H9 (cell line): ENCODE results near the gene PRKCZ. TPM values are rescaled to one million over a fixed set of nuclear protein-coding genes. Genes with fewer than 3 reads are reported as not detected.

Experiments
- DNase-seq: peaks from one replicate; pipeline ENCODE4 v3.0.0-alpha.2; 2017
- H2AFZ ChIP-seq: one replicate; pipeline ENCODE4 v1.6.1; 2013; ENCODE audit warnings: mild to moderate bottlenecking, low read length, control low read depth, moderate library complexity
- H2AK5ac ChIP-seq: 2 replicates; pipeline ENCODE4 v1.6.1; 2013; ENCODE audit warnings: low read length, control low read depth, mixed read lengths; ENCODE audit not compliant: insufficient read length
- H2BK120ac ChIP-seq: one replicate; pipeline ENCODE4 v1.6.1; 2013; ENCODE audit warnings: low read depth, mild to moderate bottlenecking, low read length, control low read depth, inconsistent platforms; ENCODE audit not compliant: poor library complexity, severe bottlenecking
- H2BK12ac ChIP-seq: 2 replicates; pipeline ENCODE4 v1.6.1; 2013; ENCODE audit warnings: low read length, control low read depth, mixed read lengths, low read depth; ENCODE audit not compliant: insufficient read length
- H2BK15ac ChIP-seq: 2 replicates; pipeline ENCODE4 v1.6.1; 2013; ENCODE audit warnings: low read depth, low read length, control low read depth
- H2BK20ac ChIP-seq: one replicate; pipeline ENCODE4 v1.6.1; 2013; ENCODE audit warnings: low read depth, mild to moderate bottlenecking, low read length, control low read depth, inconsistent platforms; ENCODE audit not compliant: poor library complexity, severe bottlenecking
- H2BK5ac ChIP-seq: 2 replicates; pipeline ENCODE4 v1.6.1; 2013; ENCODE audit warnings: low read length, control low read depth, mixed read lengths; ENCODE audit not compliant: insufficient read length
- H3K14ac ChIP-seq: 2 replicates; pipeline ENCODE4 v1.6.1; 2013; ENCODE audit warnings: low read length, control low read depth; ENCODE audit not compliant: insufficient read depth
- H3K18ac ChIP-seq: 2 replicates; pipeline ENCODE4 v1.6.1; 2013; ENCODE audit warnings: low read depth, mild to moderate bottlenecking, mixed read lengths, low read length, control low read depth; ENCODE audit not compliant: insufficient read length
- H3K23ac ChIP-seq: 2 replicates; pipeline ENCODE4 v1.6.1; 2013; ENCODE audit warnings: low read length, control low read depth, mixed read lengths, low read depth; ENCODE audit not compliant: insufficient read length
- H3K23me2 ChIP-seq: 2 replicates; pipeline ENCODE4 v1.6.1; 2013; ENCODE audit warnings: low read depth, mild to moderate bottlenecking, mixed read lengths, low read length, control low read depth; ENCODE audit not compliant: insufficient read length, poor library complexity, severe bottlenecking
- H3K27ac ChIP-seq: 2 replicates; pipeline ENCODE4 v1.5.1; 2013; ENCODE audit warnings: low read length, control low read depth, mixed read lengths, low read depth; ENCODE audit not compliant: insufficient read length
- H3K27me3 ChIP-seq: 2 replicates; pipeline ENCODE4 v1.6.1; 2013; ENCODE audit warnings: low read length, control low read depth, inconsistent platforms; ENCODE audit not compliant: insufficient read depth
- H3K4ac ChIP-seq: 2 replicates; pipeline ENCODE4 v1.6.1; 2013; ENCODE audit warnings: low read depth, mild to moderate bottlenecking, control low read depth, inconsistent platforms, low read length, moderate library complexity
- H3K4me1 ChIP-seq: 2 replicates; pipeline ENCODE4 v1.6.1; 2013; ENCODE audit warnings: low read length, control low read depth, inconsistent platforms; ENCODE audit not compliant: insufficient read depth
- H3K4me2 ChIP-seq: 2 replicates; pipeline ENCODE4 v1.6.1; 2013; ENCODE audit warnings: low read length, control low read depth, mixed read lengths; ENCODE audit not compliant: insufficient read length, insufficient read depth
- H3K56ac ChIP-seq: 2 replicates; pipeline ENCODE4 v1.6.1; 2013; ENCODE audit warnings: low read depth, mild to moderate bottlenecking, mixed read lengths, low read length, control low read depth; ENCODE audit not compliant: insufficient read length
- H3K79me1 ChIP-seq: 2 replicates; pipeline ENCODE4 v1.6.1; 2013; ENCODE audit warnings: low read depth, mild to moderate bottlenecking, moderate library complexity, low read length, control low read depth, inconsistent platforms; ENCODE audit not compliant: insufficient read depth, poor library complexity, severe bottlenecking
- H3K79me2 ChIP-seq: 2 replicates; pipeline ENCODE4 v1.6.1; 2013; ENCODE audit warnings: low read length, control low read depth, inconsistent platforms; ENCODE audit not compliant: insufficient read depth
- H3K9ac ChIP-seq: 2 replicates; pipeline ENCODE4 v1.6.1; 2013; ENCODE audit warnings: low read length, control low read depth, mixed read lengths; ENCODE audit not compliant: insufficient read length; ENCODE audit errors: extremely low read depth
- H3K9me3 ChIP-seq: one replicate; pipeline ENCODE4 v1.6.1; 2013; ENCODE audit warnings: low read depth, low read length, inconsistent platforms; ENCODE audit not compliant: control insufficient read depth
- H3T11ph ChIP-seq: one replicate; pipeline ENCODE4 v1.6.1; 2013; ENCODE audit warnings: mild to moderate bottlenecking, low read length, control low read depth, inconsistent platforms
- H4K20me1 ChIP-seq: one replicate; pipeline ENCODE4 v1.6.1; 2013; ENCODE audit not compliant: control insufficient read depth, insufficient read length, insufficient read depth
- H4K5ac ChIP-seq: 2 replicates; pipeline ENCODE4 v1.6.1; 2013; ENCODE audit warnings: low read depth, mild to moderate bottlenecking, mixed read lengths, low read length, control low read depth; ENCODE audit not compliant: insufficient read length
- H4K8ac ChIP-seq: replicated peaks from 2 replicates; pipeline ENCODE4 v1.6.1; 2013; ENCODE audit warnings: low read length, control low read depth, mixed read lengths, low read depth; ENCODE audit not compliant: insufficient read length
- H4K91ac ChIP-seq: 2 replicates; pipeline ENCODE4 v1.6.1; 2013; ENCODE audit warnings: low read depth, mild to moderate bottlenecking, moderate library complexity, mixed read lengths, low read length, control low read depth; ENCODE audit not compliant: insufficient read length
- H3K27ac Mint-ChIP-seq, 3 experiments: 2 replicates in 2 of 3; 3 replicates in 1 of 3; pipeline ENCODE4 v1.8.0; 2020 to 2021; ENCODE audit warnings: mixed read lengths in 3 of 3, mild to moderate bottlenecking in 1 of 3, moderate library complexity in 1 of 3
- H3K27me3 Mint-ChIP-seq: 2 replicates; pipeline ENCODE4 v1.8.0; 2021; ENCODE audit warnings: low read depth, mild to moderate bottlenecking, moderate library complexity, mixed read lengths
- H3K36me3 Mint-ChIP-seq, 3 experiments: 2 replicates in 2 of 3; 3 replicates in 1 of 3; pipeline ENCODE4 v1.8.0; 2020 to 2021; ENCODE audit warnings: low read depth in 3 of 3, mixed read lengths in 3 of 3; ENCODE audit not compliant: insufficient read depth in 1 of 3
- H3K4me1 Mint-ChIP-seq, 2 experiments: 2 replicates each; pipeline ENCODE4 v1.8.0; 2020; ENCODE audit warnings: mixed read lengths in 2 of 2
- H3K4me3 Mint-ChIP-seq, 2 experiments: 2 replicates in 1 of 2; 3 replicates in 1 of 2; pipeline ENCODE4 v1.8.0; 2020 to 2021; ENCODE audit warnings: mild to moderate bottlenecking in 2 of 2, mixed read lengths in 2 of 2, moderate library complexity in 1 of 2
- H3K9me3 Mint-ChIP-seq, 2 experiments: 2 replicates in 1 of 2; 3 replicates in 1 of 2; pipeline ENCODE4 v1.8.0; 2020; ENCODE audit warnings: mild to moderate bottlenecking in 2 of 2, mixed read lengths in 2 of 2, moderate library complexity in 1 of 2
- WGBS: extraction: QIAGEN DNeasy Blood & Tissue Kit; methylation state at CpG from one replicate; pipeline ENCODE4 v1.1.7; 2013; ENCODE audit warnings: missing lambda C conversion rate, low lambda C conversion rate, mixed read lengths; ENCODE audit not compliant: insufficient read length; ENCODE audit errors: extremely low coverage; 5-methylcytosine and 5-hydroxymethylcytosine counted together
- total RNA-seq: library from RNA; stranded (reverse); gene quantifications from 2 replicates; pipeline ENCODE4 v1.2.1, GENCODE V29; 2021
- TF ChIP-seq, protein P1 (sequence below): fragments of 200-600 bp; sonication (generic); conservative IDR thresholded peaks from 3 replicates; pipeline ENCODE4 v1.8.0; 2021; ENCODE audit warnings: antibody characterized with exemption, mild to moderate bottlenecking

Gene PRKCZ
- total RNA-seq, 1 experiment from 2014 or later, result 48.4 TPM

DNA sequence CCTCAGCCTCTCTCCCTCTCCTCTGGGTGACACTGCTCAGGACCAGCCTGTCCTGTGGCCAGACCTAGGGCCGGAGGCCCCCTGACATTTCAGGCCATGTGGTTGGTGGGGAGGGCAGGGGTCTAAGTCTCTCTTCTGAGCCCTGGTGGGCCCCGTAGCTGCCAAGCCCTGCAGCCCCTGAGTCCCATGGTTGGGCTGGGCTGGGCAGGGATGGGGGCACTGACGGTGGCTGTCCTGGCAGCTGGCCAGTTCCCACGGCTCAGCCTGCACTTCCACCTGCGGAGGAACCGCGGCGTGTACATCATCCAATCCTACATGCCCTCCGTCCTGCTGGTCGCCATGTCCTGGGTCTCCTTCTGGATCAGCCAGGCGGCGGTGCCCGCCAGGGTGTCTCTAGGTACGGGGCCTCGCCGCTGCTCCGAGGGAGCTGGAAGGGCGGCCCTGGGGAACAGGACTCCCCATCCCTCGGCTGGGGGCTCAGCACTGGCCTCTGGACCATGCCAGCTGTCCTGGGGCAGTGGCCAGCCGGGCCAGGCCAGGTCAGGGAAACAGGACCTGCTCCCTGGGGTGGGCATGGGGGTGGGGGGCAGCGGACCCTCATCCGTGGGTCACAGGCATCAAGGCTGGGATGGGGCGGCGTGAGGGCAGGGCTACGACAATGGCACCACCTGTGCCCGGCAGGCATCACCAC, 21.2 kb upstream of the PRKCZ start:
- Histone ChIP-seq H3K4me1 (no peaks in the 10 kb centered on the region), H3K14ac (no peak overlapping the region), H3K23ac (no peak overlapping the region), H3K23me2 (no peaks in the 10 kb centered on the region), H3K18ac (no peak overlapping the region), H3K79me2 (no peaks in the 10 kb centered on the region), H2BK12ac (no peak overlapping the region), H2BK5ac (no peak overlapping the region), H4K5ac (no peak overlapping the region), H4K20me1 (no peaks in the 10 kb centered on the region), H3K4ac (no peak overlapping the region), H2AFZ (no peak overlapping the region), H4K8ac (no peak overlapping the region), H3T11ph (no peak overlapping the region), H4K91ac (no peak overlapping the region), H2BK20ac (no peak overlapping the region), H3K4me2 (no peak overlapping the region), H3K9me3 (no peaks in the 10 kb centered on the region), H2BK120ac (no peak overlapping the region), H2AK5ac (no peak overlapping the region), H3K27ac (no peak overlapping the region), H3K79me1 (no peaks in the 10 kb centered on the region), H3K56ac (no peak overlapping the region), H2BK15ac (no peak overlapping the region), H3K9ac (no peak overlapping the region), H3K27me3 (no peaks in the 10 kb centered on the region)
- Mint-ChIP-seq H3K36me3 (no peaks in the 10 kb centered on the region), H3K27ac (no peak overlapping the region), H3K4me1 (peaks cover 0 to 9% of the 10 kb centered on the region in 2 experiments; a peak in 2 of 4 replicates), H3K4me3 (no peak overlapping the region), H3K9me3 (no peaks in the 10 kb centered on the region), H3K27me3 (no peaks in the 10 kb centered on the region)
- TF ChIP-seq, protein P1, sequence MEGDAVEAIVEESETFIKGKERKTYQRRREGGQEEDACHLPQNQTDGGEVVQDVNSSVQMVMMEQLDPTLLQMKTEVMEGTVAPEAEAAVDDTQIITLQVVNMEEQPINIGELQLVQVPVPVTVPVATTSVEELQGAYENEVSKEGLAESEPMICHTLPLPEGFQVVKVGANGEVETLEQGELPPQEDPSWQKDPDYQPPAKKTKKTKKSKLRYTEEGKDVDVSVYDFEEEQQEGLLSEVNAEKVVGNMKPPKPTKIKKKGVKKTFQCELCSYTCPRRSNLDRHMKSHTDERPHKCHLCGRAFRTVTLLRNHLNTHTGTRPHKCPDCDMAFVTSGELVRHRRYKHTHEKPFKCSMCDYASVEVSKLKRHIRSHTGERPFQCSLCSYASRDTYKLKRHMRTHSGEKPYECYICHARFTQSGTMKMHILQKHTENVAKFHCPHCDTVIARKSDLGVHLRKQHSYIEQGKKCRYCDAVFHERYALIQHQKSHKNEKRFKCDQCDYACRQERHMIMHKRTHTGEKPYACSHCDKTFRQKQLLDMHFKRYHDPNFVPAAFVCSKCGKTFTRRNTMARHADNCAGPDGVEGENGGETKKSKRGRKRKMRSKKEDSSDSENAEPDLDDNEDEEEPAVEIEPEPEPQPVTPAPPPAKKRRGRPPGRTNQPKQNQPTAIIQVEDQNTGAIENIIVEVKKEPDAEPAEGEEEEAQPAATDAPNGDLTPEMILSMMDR, result no peak
- WGBS, result no CpG with 5 or more reads among the region's 26 CpGs
- DNase-seq, result no peak
